ENCODE results near the gene LENG9.

Gene LENG9

GRCh38 chr19:54436031-54436523 is 27.5 kb downstream of the LENG9 start:
- no peak for DNase-seq

GRCh38 chr19:54435551-54436016 is 28.0 kb downstream of the LENG9 start:
- no peak for DNase-seq

GRCh38 chr19:54434873-54435214 is 28.7 kb downstream of the LENG9 start:
- DNase-seq = no peak

- DNase-seq = no peak
Observed at GRCh38 chr19:54434112-54434872, 29.3 kb downstream of the LENG9 start.

GRCh38 chr19:54433697-54434096 is 29.9 kb downstream of the LENG9 start:
- no peak for DNase-seq

- DNase-seq = no peak
Observed at GRCh38 chr19:54432144-54432738, 31.3 kb downstream of the LENG9 start.

- no peak for DNase-seq
Observed at GRCh38 chr19:54431255-54431838, 32.2 kb downstream of the LENG9 start.

GRCh38 chr19:54430306-54431254 is 33.0 kb downstream of the LENG9 start:
- DNase-seq = peak; percentile 46 to 52

GRCh38 chr19:54429545-54430227 is 33.9 kb downstream of the LENG9 start:
- DNase-seq = no peak

- no peak for DNase-seq
Observed at GRCh38 chr19:54429176-54429495, 34.4 kb downstream of the LENG9 start.

- DNase-seq = no peak
Observed at GRCh38 chr19:54428323-54429175, 35.0 kb downstream of the LENG9 start.

GRCh38 chr19:54427586-54427985 is 36.0 kb downstream of the LENG9 start:
- DNase-seq = no peak

- DNase-seq = no peak
Observed at GRCh38 chr19:54426291-54426931, 37.2 kb downstream of the LENG9 start.

- DNase-seq = no peak
Observed at GRCh38 chr19:54425382-54425723, 38.2 kb downstream of the LENG9 start.

GRCh38 chr19:54424660-54425381 is 38.8 kb downstream of the LENG9 start:
- no peak for DNase-seq

- DNase-seq = no peak
Observed at GRCh38 chr19:54424201-54424600, 39.4 kb downstream of the LENG9 start.

- no peak for DNase-seq
Observed at GRCh38 chr19:54422136-54422535, 41.4 kb downstream of the LENG9 start.

GRCh38 chr19:54421521-54421920 is 42.1 kb downstream of the LENG9 start:
- DNase-seq = no peak

GRCh38 chr19:54421169-54421516 is 42.4 kb downstream of the LENG9 start:
- DNase-seq = no peak

- no peak for DNase-seq
Observed at GRCh38 chr19:54420383-54421168, 43.0 kb downstream of the LENG9 start.
